KG1 (cell line): ENCODE data around the gene RNU7-1.

Source experiments
- DNase-seq: peaks from one replicate; lab custom pipeline; 2025; lab: John Stamatoyannopoulos, UW

The RNU7-1 gene

GRCh38 chr12:6965026-6965661, 21.5 kb downstream of the RNU7-1 start:
- DNase-seq, result peak; percentile 71

GRCh38 chr12:6965714-6966113, 22.1 kb downstream of the RNU7-1 start:
- DNase-seq, result no peak

GRCh38 chr12:6966351-6966750, 22.7 kb downstream of the RNU7-1 start:
- no peak for DNase-seq

GRCh38 chr12:6967651-6968100, 24.1 kb downstream of the RNU7-1 start:
- no peak for DNase-seq

- no peak for DNase-seq
These were observed 24.8 kb downstream of the RNU7-1 start for GRCh38 chr12:6968426-6968825.

GRCh38 chr12:6970096-6970527, 26.5 kb downstream of the RNU7-1 start:
- no peak for DNase-seq

GRCh38 chr12:6974180-6974579, 30.6 kb downstream of the RNU7-1 start:
- no peak for DNase-seq

- no peak for DNase-seq
These were observed 31.8 kb downstream of the RNU7-1 start for GRCh38 chr12:6975297-6976032.

GRCh38 chr12:6977653-6978052, 34.0 kb downstream of the RNU7-1 start:
- no peak for DNase-seq

GRCh38 chr12:6978188-6978587, 34.6 kb downstream of the RNU7-1 start:
- DNase-seq, result no peak

GRCh38 chr12:6978611-6979011, 35.0 kb downstream of the RNU7-1 start:
- no peak for DNase-seq

GRCh38 chr12:6979021-6979420, 35.4 kb downstream of the RNU7-1 start:
- DNase-seq, result no peak

- no peak for DNase-seq
These were observed 35.8 kb downstream of the RNU7-1 start for GRCh38 chr12:6979453-6979852.

- no peak for DNase-seq
These were observed 36.5 kb downstream of the RNU7-1 start for GRCh38 chr12:6980075-6980474.

GRCh38 chr12:6980740-6981139, 37.1 kb downstream of the RNU7-1 start:
- DNase-seq, result no peak

GRCh38 chr12:6981152-6982052, 37.8 kb downstream of the RNU7-1 start:
- DNase-seq, result no peak

- DNase-seq, result no peak
These were observed 38.9 kb downstream of the RNU7-1 start for GRCh38 chr12:6982532-6982931.

- no peak for DNase-seq
These were observed 44.4 kb downstream of the RNU7-1 start for GRCh38 chr12:6987956-6988553.
